MM.1S (cell line): Measurements from ENCODE around the gene TM9SF2.

Experiments
- DNase-seq: peaks from one replicate; pipeline ENCODE4 v3.0.0-alpha.2; 2015
- H2AFZ ChIP-seq: fragments of 300-600 bp; sonication (generic); 2 replicates; pipeline ENCODE4 v1.6.0; 2016; ENCODE audit warnings: antibody characterized with exemption, low read length
- H3F3A ChIP-seq: fragments of 300-600 bp; sonication (generic); 2 replicates; pipeline ENCODE4 v1.6.1; 2016; ENCODE audit warnings: mild to moderate bottlenecking, antibody characterized with exemption, low read length, moderate library complexity, mixed read lengths; ENCODE audit not compliant: insufficient read depth
- H3K27ac ChIP-seq: fragments of 300-600 bp; sonication (generic); 2 replicates; pipeline ENCODE4 v1.5.1; 2016; ENCODE audit warnings: mild to moderate bottlenecking, low read length
- H3K27me3 ChIP-seq: fragments of 300-600 bp; sonication (generic); replicated peaks from 2 replicates; pipeline ENCODE4 v1.6.0; 2016; ENCODE audit warnings: low read length; ENCODE audit not compliant: insufficient read depth
- H3K36me3 ChIP-seq: fragments of 300-600 bp; sonication (generic); replicated peaks from 2 replicates; pipeline ENCODE4 v1.6.1; 2016; ENCODE audit warnings: mild to moderate bottlenecking, low read length, mixed read lengths; ENCODE audit not compliant: insufficient read depth
- H3K4me1 ChIP-seq: fragments of 300-600 bp; sonication (generic); 2 replicates; pipeline ENCODE4 v1.6.1; 2016; ENCODE audit warnings: low read length, mixed read lengths
- H3K4me2 ChIP-seq: fragments of 300-600 bp; sonication (generic); 2 replicates; pipeline ENCODE4 v1.6.0; 2016; ENCODE audit warnings: low read depth, low read length
- H3K4me3 ChIP-seq: fragments of 300-600 bp; sonication (generic); 2 replicates; pipeline ENCODE4 v1.5.1; 2016; ENCODE audit warnings: low read length, mixed read lengths
- H3K79me2 ChIP-seq: fragments of 300-600 bp; sonication (generic); 2 replicates; pipeline ENCODE4 v1.6.1; 2016; ENCODE audit warnings: mixed run types, low read length, mixed read lengths
- H3K9ac ChIP-seq: fragments of 300-600 bp; sonication (generic); 2 replicates; pipeline ENCODE4 v1.6.1; 2016; ENCODE audit warnings: low read length, mixed read lengths
- H3K9me2 ChIP-seq: fragments of 300-600 bp; sonication (generic); replicated peaks from 2 replicates; pipeline ENCODE4 v1.6.1; 2016; ENCODE audit warnings: mild to moderate bottlenecking, low read length, mixed read lengths; ENCODE audit not compliant: insufficient read depth
- H3K9me3 ChIP-seq: fragments of 300-600 bp; sonication (generic); replicated peaks from 2 replicates; pipeline ENCODE4 v1.6.1; 2016; ENCODE audit warnings: mild to moderate bottlenecking, low read length, mixed read lengths; ENCODE audit not compliant: insufficient read depth
- H4K20me1 ChIP-seq: fragments of 300-600 bp; sonication (generic); 2 replicates; pipeline ENCODE4 v1.6.1; 2016; ENCODE audit warnings: mild to moderate bottlenecking, low read length, moderate library complexity, mixed read lengths; ENCODE audit not compliant: insufficient read depth
- CTCF ChIP-seq: fragments of 300-600 bp; sonication (generic); IDR thresholded peaks from 2 replicates; pipeline ENCODE4 v1.5.1; 2016; ENCODE audit warnings: antibody characterized with exemption, low read length, mixed read lengths
- EZH2 ChIP-seq: fragments of 300-600 bp; sonication (generic); optimal IDR thresholded peaks from 2 replicates; pipeline ENCODE3; 2017; ENCODE audit warnings: low read depth, mild to moderate bottlenecking, antibody characterized with exemption, low read length, mixed read lengths
- EZH2phosphoT487 ChIP-seq: fragments of 300-600 bp; sonication (generic); IDR thresholded peaks from 2 replicates; pipeline ENCODE4 v1.6.1; 2018; ENCODE audit warnings: antibody characterized with exemption, low read length

TM9SF2 gene

GRCh38 chr13:99542788-99543406 is 41.6 kb downstream of the TM9SF2 start:
- H3K4me3 ChIP-seq: no peak overlapping the region
- H3F3A ChIP-seq: 0 out of 2 replicates have a peak, but pooled peaks cover 6% of the 10 kb centered on the region
- H3K9ac ChIP-seq: no peak overlapping the region
- no peak for DNase-seq
- H2AFZ ChIP-seq: no peak overlapping the region
- H3K4me2 ChIP-seq: no peak overlapping the region
- peaks cover 5% of the 10 kb centered on the region; the same call in 1 of the 2 replicates for H3K36me3 ChIP-seq
- no peaks in the 10 kb centered on the region for H3K9me3 ChIP-seq
- H4K20me1 ChIP-seq: no peaks in the 10 kb centered on the region
- H3K27me3 ChIP-seq: no peaks in the 10 kb centered on the region
- no peaks in the 10 kb centered on the region for H3K79me2 ChIP-seq
- peaks cover 11% of the 10 kb centered on the region for H3K4me1 ChIP-seq
- H3K27ac ChIP-seq: no peak overlapping the region
- TF ChIP-seq EZH2phosphoT487: no peak
- TF ChIP-seq EZH2: no peak
- no peak for TF ChIP-seq CTCF
- H3K9me2 ChIP-seq: no peaks in the 10 kb centered on the region

- Histone ChIP-seq H3K4me1 (peaks cover 21% of the 10 kb centered on the region), H3K9ac (no peak overlapping the region), H3K9me3 (no peaks in the 10 kb centered on the region), H3K36me3 (peaks cover 7% of the 10 kb centered on the region; the same call in 1 of the 2 replicates), H3K27ac (no peak overlapping the region), H3K4me2 (no peak overlapping the region), H4K20me1 (no peaks in the 10 kb centered on the region), H3K9me2 (no peaks in the 10 kb centered on the region), H3K4me3 (no peak overlapping the region), H3F3A (peaks cover 15% of the 10 kb centered on the region), H3K27me3 (no peaks in the 10 kb centered on the region), H3K79me2 (no peaks in the 10 kb centered on the region), H2AFZ (no peak overlapping the region)
- no peak for TF ChIP-seq EZH2
- no peak for TF ChIP-seq EZH2phosphoT487
- no peak for TF ChIP-seq CTCF
- DNase-seq: no peak
Measured at GRCh38 chr13:99545361-99545760, 44.1 kb downstream of the TM9SF2 start.

DNA sequence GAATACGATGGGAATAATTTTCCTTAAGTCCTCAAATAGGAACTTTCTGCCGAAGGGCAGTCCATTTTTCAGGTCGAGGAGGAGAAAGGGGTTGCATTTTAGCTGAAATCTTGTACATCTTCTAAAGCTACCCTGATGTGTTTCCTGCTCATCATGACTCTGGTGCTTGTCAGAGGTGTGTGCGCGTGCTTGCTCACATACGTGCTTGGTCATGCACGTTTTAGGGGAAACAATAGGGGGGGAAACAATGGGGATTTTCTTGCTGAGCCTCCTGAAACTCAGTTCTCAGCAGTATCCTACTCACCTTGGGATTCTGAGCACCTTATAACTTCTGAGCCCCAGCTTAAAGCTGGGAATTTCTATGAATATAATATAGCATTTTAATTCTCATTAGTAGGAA is 44.7 kb downstream of the TM9SF2 start:
- no peak overlapping the region for H3K9ac ChIP-seq
- no peak overlapping the region for H3K4me2 ChIP-seq
- H3K79me2 ChIP-seq: no peaks in the 10 kb centered on the region
- peaks cover 3% of the 10 kb centered on the region; the same call in 1 of the 2 replicates for H3K36me3 ChIP-seq
- H3F3A ChIP-seq: peaks cover 15% of the 10 kb centered on the region
- H3K27ac ChIP-seq: no peak overlapping the region
- no peaks in the 10 kb centered on the region for H4K20me1 ChIP-seq
- H3K4me1 ChIP-seq: peaks cover 21% of the 10 kb centered on the region
- TF ChIP-seq EZH2phosphoT487: no peak
- TF ChIP-seq CTCF: no peak
- no peak for TF ChIP-seq EZH2
- H3K27me3 ChIP-seq: no peaks in the 10 kb centered on the region
- no peaks in the 10 kb centered on the region for H3K9me2 ChIP-seq
- DNase-seq: no peak
- no peaks in the 10 kb centered on the region for H3K9me3 ChIP-seq
- no peak overlapping the region for H2AFZ ChIP-seq
- H3K4me3 ChIP-seq: no peak overlapping the region
